PC-3 (cell line): ENCODE measurements around the gene ANOS1. TPM values are rescaled to one million over a fixed set of nuclear protein-coding genes. Genes with fewer than 3 reads are reported as not detected.

ENCODE experiments used
- ATAC-seq: fragments of 200-7000 bp; cut with Tn5 transposase; 2 replicates; pipeline ENCODE4 v1.9.1; 2020; ENCODE audit warnings: mild to moderate bottlenecking, moderate library complexity
- BruUV-seq: library from RNA; stranded (reverse); fragments of 400-500 nt; replicated peaks from 2 replicates; lab custom pipeline; 2021; lab: Mats Ljungman, UMichigan
- CTCF ChIA-PET: fragments of 300-600 bp; sonication (Branson Sonifier 250); formaldehyde crosslinking; loops from one replicate; lab custom pipeline; 2022; ENCODE audit warnings: antibody characterized with exemption; lab: Charles Lee
- POLR2A ChIA-PET: fragments of 300-600 bp; sonication (Branson Sonifier 250); formaldehyde crosslinking; loops from one replicate; lab custom pipeline; 2022; ENCODE audit warnings: antibody characterized with exemption; ENCODE audit not compliant: unreplicated experiment; lab: Charles Lee
- DNase-seq: peaks from one replicate; pipeline ENCODE4 v3.0.0-alpha.2; 2015
- H2AFZ ChIP-seq: fragments of 300-600 bp; sonication (generic); 2 replicates; pipeline ENCODE4 v1.6.0; 2016; ENCODE audit warnings: antibody characterized with exemption, low read length
- H3F3A ChIP-seq: fragments of 300-600 bp; sonication (generic); one replicate; pipeline ENCODE4 v1.6.0; 2017; ENCODE audit warnings: antibody characterized with exemption, low read length, control low read depth, mild to moderate bottlenecking; ENCODE audit not compliant: unreplicated experiment
- H3K27ac ChIP-seq: fragments of 300-600 bp; sonication (generic); 2 replicates; pipeline ENCODE4 v1.5.1; 2016; ENCODE audit warnings: mild to moderate bottlenecking, low read length
- H3K27me3 ChIP-seq: fragments of 300-600 bp; sonication (generic); 2 replicates; pipeline ENCODE4 v1.6.1; 2016; ENCODE audit warnings: low read length, mixed read lengths
- H3K36me3 ChIP-seq: fragments of 300-600 bp; sonication (generic); 2 replicates; pipeline ENCODE4 v1.6.1; 2016; ENCODE audit warnings: low read depth, mixed run types, low read length, mixed read lengths
- H3K4me1 ChIP-seq: fragments of 300-600 bp; sonication (generic); 2 replicates; pipeline ENCODE4 v1.5.1; 2016; ENCODE audit warnings: low read length; ENCODE audit not compliant: insufficient read depth
- H3K4me2 ChIP-seq: fragments of 300-600 bp; sonication (generic); 2 replicates; pipeline ENCODE4 v1.6.0; 2016; ENCODE audit warnings: low read length
- H3K4me3 ChIP-seq: fragments of 300-600 bp; sonication (generic); 2 replicates; pipeline ENCODE4 v1.5.1; 2016; ENCODE audit warnings: mild to moderate bottlenecking, low read length, mixed read lengths
- H3K79me2 ChIP-seq: fragments of 300-600 bp; sonication (generic); 2 replicates; pipeline ENCODE4 v1.6.1; 2017; ENCODE audit warnings: low read length, mixed read lengths
- H3K9ac ChIP-seq: fragments of 300-600 bp; sonication (generic); 2 replicates; pipeline ENCODE4 v1.6.0; 2016; ENCODE audit warnings: mild to moderate bottlenecking, low read length
- H3K9me2 ChIP-seq: fragments of 300-600 bp; sonication (generic); replicated peaks from 2 replicates; pipeline ENCODE4 v1.6.1; 2016; ENCODE audit warnings: mixed run types, low read length, mixed read lengths
- H3K9me3 ChIP-seq: fragments of 300-600 bp; sonication (generic); 2 replicates; pipeline ENCODE4 v1.6.1; 2016; ENCODE audit warnings: low read length, mixed read lengths
- H4K20me1 ChIP-seq: fragments of 300-600 bp; sonication (generic); 2 replicates; pipeline ENCODE4 v1.6.1; 2016; ENCODE audit warnings: low read length, mixed read lengths
- CTCF ChIP-seq: fragments of 300-600 bp; sonication (generic); conservative IDR thresholded peaks from 2 replicates; pipeline ENCODE4 v1.5.1; 2017; ENCODE audit warnings: antibody characterized with exemption, low read depth, mild to moderate bottlenecking, low read length
- EZH2 ChIP-seq: fragments of 300-600 bp; sonication (generic); IDR thresholded peaks from one replicate; pipeline ENCODE4 v1.6.1; 2017; ENCODE audit warnings: antibody characterized with exemption, mild to moderate bottlenecking, low read length; ENCODE audit not compliant: unreplicated experiment
- EZH2phosphoT487 ChIP-seq: fragments of 300-600 bp; sonication (generic); IDR thresholded peaks from 2 replicates; pipeline ENCODE4 v1.6.1; 2018; ENCODE audit warnings: mild to moderate bottlenecking, antibody characterized with exemption, low read length, borderline replicate concordance
- intact Hi-C: fragments of 100-400 bp; cut with micrococcal nuclease; formaldehyde crosslinking; loops from 2 replicates; pipeline ENCODE4 v1.9.0; 2023
- total RNA-seq: library from RNA; depleted of rRNA; stranded (reverse); fragments of >200 nt; gene quantifications from 2 replicates; pipeline ENCODE4 v1.2.3, GENCODE V29; 2014

The ANOS1 gene
- total RNA-seq, 1 experiment from 2014 or later, result 3.5 TPM

GRCh38 chrX:8689473-8689872 lies 42.5 kb downstream of the ANOS1 start:
- Histone ChIP-seq H3K4me3 (no peak overlapping the region), H3K79me2 (no peaks in the 10 kb centered on the region), H3K9me3 (no peaks in the 10 kb centered on the region), H3K27ac (no peak overlapping the region), H3K4me2 (no peak overlapping the region), H2AFZ (no peak overlapping the region), H3K36me3 (no peaks in the 10 kb centered on the region), H3K27me3 (peaks cover 4% of the 10 kb centered on the region; the same call in 1 of the 2 replicates), H3F3A (no peaks in the 10 kb centered on the region), H4K20me1 (no peaks in the 10 kb centered on the region), H3K4me1 (no peaks in the 10 kb centered on the region), H3K9me2 (no peaks in the 10 kb centered on the region), H3K9ac (no peak overlapping the region)
- no peak for ATAC-seq
- no TSS peak for BruUV-seq
- intact Hi-C loops, result no loop called here
- DNase-seq, result no peak
- POLR2A ChIA-PET, result no interaction called here
- CTCF ChIA-PET, result no interaction called here
- TF ChIP-seq CTCF (no peak), EZH2 (no peak), EZH2phosphoT487 (no peak)

- Histone ChIP-seq H2AFZ (no peak overlapping the region), H3K9me2 (no peaks in the 10 kb centered on the region), H3K79me2 (no peaks in the 10 kb centered on the region), H3K4me3 (no peak overlapping the region), H4K20me1 (no peaks in the 10 kb centered on the region), H3K27me3 (peaks cover 10% of the 10 kb centered on the region; the same call in 1 of the 2 replicates), H3K27ac (no peak overlapping the region), H3K9ac (no peak overlapping the region), H3K4me2 (no peak overlapping the region), H3K4me1 (no peaks in the 10 kb centered on the region), H3K36me3 (no peaks in the 10 kb centered on the region), H3F3A (no peaks in the 10 kb centered on the region), H3K9me3 (no peaks in the 10 kb centered on the region)
- ChIA-PET CTCF (no interaction called here), POLR2A (no interaction called here)
- BruUV-seq, result no TSS peak
- ATAC-seq (no peak), DNase-seq (no peak)
- no peak for TF ChIP-seq EZH2
- TF ChIP-seq CTCF, result no peak
- no peak for TF ChIP-seq EZH2phosphoT487
- intact Hi-C loops, result no loop called here
These were observed 43.2 kb downstream of the ANOS1 start for GRCh38 chrX:8688776-8689175.

DNA sequence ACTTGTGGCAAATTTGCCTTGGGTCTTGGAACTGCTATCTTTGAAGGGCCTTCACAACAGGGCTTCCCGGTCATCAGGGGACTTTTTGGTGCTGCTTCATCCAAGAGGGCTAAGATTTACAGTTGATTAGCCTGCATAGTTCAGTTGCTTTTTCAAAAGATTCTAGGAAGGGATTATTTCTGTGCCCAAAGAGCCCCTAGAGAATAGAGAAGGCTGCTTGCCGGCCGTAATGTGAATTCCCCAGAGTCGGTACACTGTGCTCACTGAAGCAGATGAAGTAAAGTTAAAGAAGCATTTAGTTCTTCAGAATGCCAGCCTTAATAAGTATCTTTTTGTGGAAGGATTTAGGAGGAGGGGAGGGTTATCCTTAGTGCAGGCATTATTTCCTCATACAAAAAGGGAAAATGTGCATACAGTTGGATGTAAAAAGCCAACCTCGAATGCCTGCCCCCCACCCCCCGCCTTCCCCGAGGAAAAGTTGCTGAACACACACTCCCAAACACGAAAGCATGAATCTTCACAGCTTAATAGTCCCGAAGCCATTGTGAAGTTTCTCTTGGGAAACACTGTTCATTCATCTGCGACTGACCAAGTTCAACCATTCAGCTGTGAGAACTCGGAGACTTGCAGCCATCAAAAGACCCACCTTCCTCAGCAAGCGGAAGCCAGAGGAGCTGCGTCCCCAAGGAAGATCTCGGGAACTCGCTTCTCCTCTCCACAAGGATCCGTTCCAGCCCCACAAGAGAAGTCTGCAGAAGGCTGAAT lies 47.6 kb downstream of the ANOS1 start:
- intact Hi-C loops, result no loop called here
- DNase-seq (no peak), ATAC-seq (no peak)
- Histone ChIP-seq H3K4me3 (no peak overlapping the region), H3K9ac (no peak overlapping the region), H2AFZ (no peak overlapping the region), H3K79me2 (no peaks in the 10 kb centered on the region), H3K4me1 (no peaks in the 10 kb centered on the region), H3K36me3 (no peaks in the 10 kb centered on the region), H3K4me2 (no peak overlapping the region), H3K9me2 (no peaks in the 10 kb centered on the region), H3F3A (no peaks in the 10 kb centered on the region), H3K27me3 (peaks cover 12% of the 10 kb centered on the region; the same call in 1 of the 2 replicates), H4K20me1 (no peaks in the 10 kb centered on the region), H3K9me3 (no peaks in the 10 kb centered on the region), H3K27ac (no peak overlapping the region)
- CTCF ChIA-PET, result no interaction called here
- POLR2A ChIA-PET, result no interaction called here
- no TSS peak for BruUV-seq
- no peak for TF ChIP-seq EZH2
- TF ChIP-seq EZH2phosphoT487, result no peak
- no peak for TF ChIP-seq CTCF
